Thoracic aorta (tissue), 2 donors: Measurements from ENCODE around the gene EEPD1. TPM values are rescaled to one million over a fixed set of nuclear protein-coding genes. Genes with fewer than 3 reads are reported as not detected.

ENCODE experiments used
- ATAC-seq: fragments of 150-250 bp; one replicate; pipeline ENCODE4 v1.8.0; 2017; ENCODE audit warnings: low read depth; ENCODE audit not compliant: insufficient number of reproducible peaks, low FRiP score
- DNase-seq: peaks from one replicate; pipeline ENCODE4 v3.0.0-alpha.2; 2020; ENCODE audit warnings: low spot score
- H3K27ac ChIP-seq, 2 donors: fragments of 200-600 bp; sonication (generic); 1 replicate in 1 of 2; 2 replicates in 1 of 2; pipeline ENCODE4 v1.5.1; 2016; ENCODE audit warnings: mild to moderate bottlenecking in 2 of 2, moderate library complexity in 2 of 2
- H3K27me3 ChIP-seq: fragments of 200-600 bp; sonication (generic); replicated peaks from 2 replicates; pipeline ENCODE4 v1.6.0; 2016; ENCODE audit warnings: mild to moderate bottlenecking; ENCODE audit not compliant: insufficient read depth
- H3K36me3 ChIP-seq: fragments of 200-600 bp; sonication (generic); one replicate; pipeline ENCODE4 v1.5.1; 2016
- H3K4me1 ChIP-seq, 2 donors: fragments of 200-600 bp; sonication (generic); 1 replicate in 1 of 2; 2 replicates in 1 of 2; pipeline versions ENCODE4 v1.5.1 to v1.6.0; 2016; ENCODE audit warnings: low read depth in 2 of 2, mild to moderate bottlenecking in 1 of 2; ENCODE audit not compliant: control insufficient read depth in 1 of 2
- H3K4me3 ChIP-seq: fragments of 200-600 bp; sonication (generic); 2 replicates; pipeline ENCODE4 v1.5.1; 2016; ENCODE audit warnings: mild to moderate bottlenecking
- H3K9me3 ChIP-seq: fragments of 200-600 bp; sonication (generic); 2 replicates; pipeline ENCODE4 v1.5.1; 2016
- CTCF ChIP-seq: fragments of 200-600 bp; sonication (generic); IDR thresholded peaks from one replicate; pipeline ENCODE4 v1.5.1; 2019; ENCODE audit warnings: antibody characterized with exemption
- total RNA-seq, 2 donors: library from RNA; depleted of rRNA; stranded (reverse); fragments of >200 nt; gene quantifications; one replicate each; pipeline versions ENCODE4 v1.1.0 to v1.2.3, GENCODE V29; 2016

EEPD1 gene
- total RNA-seq, 2 donors from 2014 or later = 14.6 to 17.4 TPM

GRCh38 chr7:36153571-36154097 lies 580 bp downstream of the EEPD1 start:
- TF ChIP-seq CTCF = no peak
- Histone ChIP-seq H3K27me3 (no peaks in the 10 kb centered on the region), H3K4me1 (peaks cover 40 to 52% of the 10 kb centered on the region in 2 donors), H3K36me3 (no peaks in the 10 kb centered on the region), H3K27ac (peak overlapping the region; percentile 84 to 87), H3K9me3 (peaks cover 2% of the 10 kb centered on the region), H3K4me3 (peak overlapping the region; percentile 80)
- no peak for DNase-seq
- ATAC-seq = no peak

- DNase-seq (no peak), ATAC-seq (no peak)
- H3K36me3 ChIP-seq = no peaks in the 10 kb centered on the region
- peaks cover 44 to 61% of the 10 kb centered on the region in 2 donors for H3K4me1 ChIP-seq
- no peak for TF ChIP-seq CTCF
- H3K4me3 ChIP-seq = peak overlapping the region; percentile 80
- H3K27me3 ChIP-seq = no peaks in the 10 kb centered on the region
- peak overlapping the region; percentile 84 to 87 for H3K27ac ChIP-seq
- H3K9me3 ChIP-seq = no peaks in the 10 kb centered on the region
Observed at GRCh38 chr7:36154255-36155212, 1.5 kb downstream of the EEPD1 start.

GRCh38 chr7:36155811-36156361 lies 2.8 kb downstream of the EEPD1 start:
- DNase-seq (no peak), ATAC-seq (no peak)
- TF ChIP-seq CTCF = no peak
- Histone ChIP-seq H3K4me1 (peaks cover 46 to 70% of the 10 kb centered on the region in 2 donors), H3K4me3 (peak overlapping the region; percentile 80), H3K27ac (no peak overlapping the region), H3K9me3 (no peaks in the 10 kb centered on the region), H3K27me3 (no peaks in the 10 kb centered on the region), H3K36me3 (no peaks in the 10 kb centered on the region)

GRCh38 chr7:36157527-36158320 lies 4.7 kb downstream of the EEPD1 start:
- no peak overlapping the region for H3K4me3 ChIP-seq
- H3K27me3 ChIP-seq = no peaks in the 10 kb centered on the region
- H3K36me3 ChIP-seq = no peaks in the 10 kb centered on the region
- ATAC-seq (no peak), DNase-seq (no peak)
- peaks cover 46 to 75% of the 10 kb centered on the region in 2 donors for H3K4me1 ChIP-seq
- no peaks in the 10 kb centered on the region for H3K9me3 ChIP-seq
- no peak for TF ChIP-seq CTCF
- no peak overlapping the region for H3K27ac ChIP-seq

GRCh38 chr7:36158321-36158605 lies 5.2 kb downstream of the EEPD1 start:
- no peak overlapping the region for H3K4me3 ChIP-seq
- H3K9me3 ChIP-seq = no peaks in the 10 kb centered on the region
- H3K27me3 ChIP-seq = no peaks in the 10 kb centered on the region
- no peak overlapping the region for H3K27ac ChIP-seq
- H3K4me1 ChIP-seq = peaks cover 46 to 76% of the 10 kb centered on the region in 2 donors
- no peaks in the 10 kb centered on the region for H3K36me3 ChIP-seq
- TF ChIP-seq CTCF = no peak
- ATAC-seq (no peak), DNase-seq (no peak)
